IPS-NIHi7 (cell line): Measurements from ENCODE around the gene TPX2.

Experiments
- DNase-seq: peaks from one replicate; pipeline ENCODE4 v3.0.0; 2012; ENCODE audit warnings: mixed read lengths; ENCODE audit errors: extremely low spot score

The TPX2 gene

GRCh38 chr20:31848088-31848999, 109.3 kb downstream of the TPX2 start:
- no peak for DNase-seq

GRCh38 chr20:31849306-31849930, 110.3 kb downstream of the TPX2 start:
- no peak for DNase-seq
